T1000 (cell line): ENCODE results near the gene FOS.
"Not testable (repeated sequence)": the region's sequence is repeated elsewhere in the genome, so short reads cannot be mapped to it uniquely, and the experiment has no call there.

Experiments used
- DNase-seq: peaks from one replicate; lab custom pipeline; 2025; ENCODE audit warnings: mixed read lengths; lab: John Stamatoyannopoulos, UW

The FOS gene

GRCh38 chr14:75277008-75277814 lies 1.4 kb upstream of the FOS start:
- peak; percentile 77 for DNase-seq

DNA sequence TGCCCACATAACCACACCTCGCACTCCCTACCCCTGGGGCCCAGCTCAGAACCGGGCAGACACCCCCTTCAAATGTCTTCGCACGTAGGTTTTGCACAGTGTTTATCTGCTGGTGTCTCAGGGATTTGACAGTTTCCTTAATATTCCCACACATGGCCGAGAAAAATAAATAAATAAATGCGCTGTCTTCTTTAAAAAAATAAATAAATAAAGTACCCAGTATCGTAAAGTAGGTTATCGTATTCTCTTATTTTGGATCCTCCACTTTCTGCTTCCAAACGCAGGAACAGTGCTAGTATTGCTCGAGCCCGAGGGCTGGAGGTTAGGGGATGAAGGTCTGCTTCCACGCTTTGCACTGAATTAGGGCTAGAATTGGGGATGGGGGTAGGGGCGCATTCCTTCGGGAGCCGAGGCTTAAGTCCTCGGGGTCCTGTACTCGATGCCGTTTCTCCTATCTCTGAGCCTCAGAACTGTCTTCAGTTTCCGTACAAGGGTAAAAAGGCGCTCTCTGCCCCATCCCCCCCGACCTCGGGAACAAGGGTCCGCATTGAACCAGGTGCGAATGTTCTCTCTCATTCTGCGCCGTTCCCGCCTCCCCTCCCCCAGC lies 710 bp upstream of the FOS start:
- DNase-seq, result no peak

DNA sequence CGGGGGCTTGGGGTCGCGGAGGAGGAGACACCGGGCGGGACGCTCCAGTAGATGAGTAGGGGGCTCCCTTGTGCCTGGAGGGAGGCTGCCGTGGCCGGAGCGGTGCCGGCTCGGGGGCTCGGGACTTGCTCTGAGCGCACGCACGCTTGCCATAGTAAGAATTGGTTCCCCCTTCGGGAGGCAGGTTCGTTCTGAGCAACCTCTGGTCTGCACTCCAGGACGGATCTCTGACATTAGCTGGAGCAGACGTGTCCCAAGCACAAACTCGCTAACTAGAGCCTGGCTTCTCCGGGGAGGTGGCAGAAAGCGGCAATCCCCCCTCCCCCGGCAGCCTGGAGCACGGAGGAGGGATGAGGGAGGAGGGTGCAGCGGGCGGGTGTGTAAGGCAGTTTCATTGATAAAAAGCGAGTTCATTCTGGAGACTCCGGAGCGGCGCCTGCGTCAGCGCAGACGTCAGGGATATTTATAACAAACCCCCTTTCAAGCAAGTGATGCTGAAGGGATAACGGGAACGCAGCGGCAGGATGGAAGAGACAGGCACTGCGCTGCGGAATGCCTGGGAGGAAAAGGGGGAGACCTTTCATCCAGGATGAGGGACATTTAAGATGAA lies 630 bp downstream of the FOS start:
- DNase-seq, result peak; percentile 43

DNA sequence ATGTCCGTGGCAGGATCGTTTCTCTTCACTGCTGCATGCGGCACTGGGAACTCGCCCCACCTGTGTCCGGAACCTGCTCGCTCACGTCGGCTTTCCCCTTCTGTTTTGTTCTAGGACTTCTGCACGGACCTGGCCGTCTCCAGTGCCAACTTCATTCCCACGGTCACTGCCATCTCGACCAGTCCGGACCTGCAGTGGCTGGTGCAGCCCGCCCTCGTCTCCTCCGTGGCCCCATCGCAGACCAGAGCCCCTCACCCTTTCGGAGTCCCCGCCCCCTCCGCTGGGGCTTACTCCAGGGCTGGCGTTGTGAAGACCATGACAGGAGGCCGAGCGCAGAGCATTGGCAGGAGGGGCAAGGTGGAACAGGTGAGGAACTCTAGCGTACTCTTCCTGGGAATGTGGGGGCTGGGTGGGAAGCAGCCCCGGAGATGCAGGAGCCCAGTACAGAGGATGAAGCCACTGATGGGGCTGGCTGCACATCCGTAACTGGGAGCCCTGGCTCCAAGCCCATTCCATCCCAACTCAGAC lies 1.2 kb downstream of the FOS start:
- no peak for DNase-seq

DNA sequence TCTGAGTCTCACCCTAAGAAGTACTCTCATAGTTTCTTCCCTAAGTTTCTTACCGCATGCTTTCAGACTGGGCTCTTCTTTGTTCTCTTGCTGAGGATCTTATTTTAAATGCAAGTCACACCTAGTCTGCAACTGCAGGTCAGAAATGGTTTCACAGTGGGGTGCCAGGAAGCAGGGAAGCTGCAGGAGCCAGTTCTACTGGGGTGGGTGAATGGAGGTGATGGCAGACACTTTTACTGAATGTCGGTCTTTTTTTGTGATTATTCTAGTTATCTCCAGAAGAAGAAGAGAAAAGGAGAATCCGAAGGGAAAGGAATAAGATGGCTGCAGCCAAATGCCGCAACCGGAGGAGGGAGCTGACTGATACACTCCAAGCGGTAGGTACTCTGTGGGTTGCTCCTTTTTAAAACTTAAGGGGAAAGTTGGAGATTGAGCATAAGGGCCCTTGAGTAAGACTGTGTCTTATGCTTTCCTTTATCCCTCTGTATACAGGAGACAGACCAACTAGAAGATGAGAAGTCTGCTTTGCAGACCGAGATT lies 1.7 kb downstream of the FOS start:
- DNase-seq, result no peak

- no peak for DNase-seq
These were observed 2.4 kb downstream of the FOS start for GRCh38 chr14:75280831-75281653.

- DNase-seq, result no peak
These were observed 3.0 kb downstream of the FOS start for GRCh38 chr14:75281654-75282019.

DNA sequence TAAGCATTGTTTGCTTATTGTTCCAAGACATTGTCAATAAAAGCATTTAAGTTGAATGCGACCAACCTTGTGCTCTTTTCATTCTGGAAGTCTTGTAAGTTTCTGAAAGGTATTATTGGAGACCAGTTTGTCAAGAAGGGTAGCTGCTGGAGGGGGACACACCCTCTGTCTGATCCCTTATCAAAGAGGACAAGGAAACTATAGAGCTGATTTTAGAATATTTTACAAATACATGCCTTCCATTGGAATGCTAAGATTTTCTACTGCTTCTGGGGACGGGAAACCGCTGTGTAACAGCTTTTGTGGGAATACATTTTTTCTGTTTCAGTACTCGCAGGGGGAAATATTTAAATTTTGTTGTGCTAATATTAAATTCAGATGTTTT lies 3.5 kb downstream of the FOS start:
- DNase-seq, result no peak

DNA sequence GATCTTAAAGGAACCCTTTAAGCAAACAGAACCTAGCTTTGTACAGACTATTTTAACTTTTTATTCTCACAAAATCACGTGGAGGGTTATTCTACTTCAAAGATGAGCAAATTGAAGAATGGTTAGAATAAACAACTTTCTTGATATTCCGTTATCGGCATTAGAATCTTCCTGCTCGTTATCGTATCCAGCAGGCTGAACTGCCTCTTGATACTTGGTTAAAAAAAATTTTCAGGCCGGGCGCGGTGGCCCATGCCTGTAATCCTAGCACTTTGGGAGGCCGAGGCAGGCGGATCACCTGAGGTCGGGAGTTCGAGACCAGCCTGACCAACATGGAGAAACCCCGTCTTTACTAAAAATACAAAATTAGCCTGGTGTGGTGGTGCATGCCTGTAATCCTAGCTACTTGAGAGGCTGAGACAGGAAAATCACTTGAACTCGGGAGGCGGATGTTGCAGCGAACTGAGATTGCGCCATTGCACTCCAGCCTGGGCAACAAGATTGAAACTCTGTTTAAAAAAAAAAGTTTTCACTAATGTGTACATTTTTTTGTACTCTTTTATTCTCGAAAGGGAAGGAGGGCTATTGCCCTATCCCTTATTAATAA lies 4.0 kb downstream of the FOS start:
- DNase-seq, result not testable (repeated sequence)

- DNase-seq, result no peak
These were observed 4.7 kb downstream of the FOS start for GRCh38 chr14:75283162-75283832.

DNA sequence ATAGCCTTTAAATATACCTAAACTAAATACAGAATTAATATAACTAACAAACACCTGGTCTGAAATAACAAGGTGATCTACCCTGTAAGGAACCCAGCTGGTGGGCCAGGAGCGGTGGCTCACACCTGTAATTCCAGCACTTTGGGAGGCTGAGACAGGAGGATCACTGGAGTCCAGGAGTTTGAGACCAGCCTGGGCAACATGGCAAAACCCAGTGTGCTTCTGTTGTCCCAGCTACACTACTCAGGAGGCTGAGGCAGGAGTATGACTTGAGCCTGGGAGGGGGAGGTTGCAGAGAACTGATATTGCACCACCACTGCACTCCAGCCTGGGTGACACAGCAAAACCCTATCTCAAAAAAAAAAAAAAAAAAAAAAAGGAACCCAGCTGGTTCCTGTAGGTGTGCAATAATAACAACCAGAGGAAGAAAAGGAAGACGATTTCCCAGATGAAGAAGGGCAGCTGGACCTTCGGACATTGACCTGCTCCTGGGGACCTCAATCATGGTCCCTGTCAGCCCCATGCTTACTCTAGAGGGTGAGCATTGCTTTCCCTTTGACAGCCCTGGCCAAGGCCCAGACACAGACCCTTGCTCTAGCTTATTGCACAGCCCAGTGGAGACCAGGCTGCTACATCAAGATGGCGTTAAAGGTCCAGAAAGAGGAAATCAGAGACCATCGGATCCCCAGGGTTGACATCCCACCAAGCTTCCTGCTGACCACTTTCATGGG lies 5.4 kb downstream of the FOS start:
- no peak for DNase-seq

DNA sequence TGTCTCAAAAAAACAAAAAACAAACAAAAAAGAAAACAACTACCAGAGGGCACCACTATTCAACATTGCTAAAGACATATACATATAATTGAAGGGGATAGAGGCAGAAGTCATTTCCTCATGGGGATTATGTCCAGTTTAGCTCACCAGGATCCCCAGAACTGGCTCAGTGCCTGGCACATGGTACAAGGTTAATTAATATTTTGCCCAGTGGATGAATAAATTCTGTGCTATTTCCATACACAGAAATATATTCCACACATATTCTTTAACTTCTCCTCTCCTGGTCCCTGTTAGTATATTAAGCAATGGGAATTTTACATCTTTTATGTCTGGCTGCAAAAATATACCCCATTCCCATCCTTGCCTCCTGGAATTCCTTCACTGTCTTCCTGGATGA lies 6.7 kb downstream of the FOS start:
- DNase-seq, result no peak

DNA sequence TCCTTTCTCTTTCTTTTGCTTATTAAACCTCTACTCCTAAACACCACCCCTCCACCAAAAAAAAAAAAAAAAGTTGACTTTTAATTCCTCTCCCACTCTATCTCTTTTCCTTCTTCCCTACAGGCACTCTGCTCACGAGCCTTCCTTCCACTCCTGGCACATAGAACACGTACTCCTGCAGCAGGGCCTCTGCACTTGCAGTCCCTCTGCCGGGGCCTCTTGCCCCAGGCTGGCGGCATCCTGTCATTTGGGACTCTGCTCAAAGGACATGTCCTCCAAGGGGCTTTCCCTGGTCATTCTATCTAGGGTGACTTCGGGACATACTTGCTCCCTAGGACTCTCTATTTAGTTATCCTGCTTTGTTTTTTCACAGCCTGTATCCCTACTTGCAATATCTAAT lies 7.7 kb downstream of the FOS start:
- no peak for DNase-seq

- no peak for DNase-seq
These were observed 11.3 kb downstream of the FOS start for GRCh38 chr14:75289840-75290388.

DNA sequence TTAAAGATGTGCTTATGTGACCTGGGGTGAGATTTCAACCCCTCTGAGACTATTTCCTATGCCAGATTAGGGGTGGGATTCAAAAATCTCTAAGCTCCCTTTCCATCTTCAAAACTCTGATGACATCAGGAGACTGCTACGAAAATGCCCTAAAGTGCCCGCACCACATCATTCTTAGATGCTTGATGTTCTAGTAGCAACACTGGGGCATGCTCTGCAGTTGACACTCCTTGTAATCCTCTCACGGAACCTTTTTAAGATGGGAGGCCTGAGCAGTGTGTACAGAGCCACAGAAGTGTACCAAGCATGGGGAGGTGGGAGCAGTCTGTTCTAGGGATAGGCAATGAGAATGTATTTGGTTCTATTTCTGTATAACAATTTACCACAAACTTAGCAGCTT lies 12.2 kb downstream of the FOS start:
- DNase-seq, result no peak

GRCh38 chr14:75291331-75291730 lies 12.7 kb downstream of the FOS start:
- DNase-seq, result no peak

DNA sequence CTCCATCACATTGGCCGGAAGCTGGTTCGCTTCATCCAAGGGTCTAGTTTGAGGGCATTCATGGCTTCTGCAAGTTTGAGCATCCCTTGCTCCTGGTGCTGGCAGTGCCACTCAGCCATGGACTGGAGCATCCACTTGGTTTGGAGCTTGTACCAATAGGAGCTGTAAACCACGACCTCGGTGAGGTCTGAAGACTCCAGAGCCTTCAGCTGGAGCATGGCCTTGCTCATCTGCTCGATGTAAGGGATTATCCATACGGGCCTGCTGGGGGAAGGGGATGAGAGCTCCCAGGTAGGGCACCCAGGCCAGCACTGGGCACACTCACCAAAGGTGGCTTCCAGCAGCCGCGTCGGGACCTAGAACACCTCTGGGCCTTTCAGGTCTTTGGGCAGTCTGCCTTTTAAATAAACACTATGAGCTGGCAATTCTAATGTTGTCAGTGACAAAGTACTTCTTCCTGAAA lies 13.5 kb downstream of the FOS start:
- no peak for DNase-seq

DNA sequence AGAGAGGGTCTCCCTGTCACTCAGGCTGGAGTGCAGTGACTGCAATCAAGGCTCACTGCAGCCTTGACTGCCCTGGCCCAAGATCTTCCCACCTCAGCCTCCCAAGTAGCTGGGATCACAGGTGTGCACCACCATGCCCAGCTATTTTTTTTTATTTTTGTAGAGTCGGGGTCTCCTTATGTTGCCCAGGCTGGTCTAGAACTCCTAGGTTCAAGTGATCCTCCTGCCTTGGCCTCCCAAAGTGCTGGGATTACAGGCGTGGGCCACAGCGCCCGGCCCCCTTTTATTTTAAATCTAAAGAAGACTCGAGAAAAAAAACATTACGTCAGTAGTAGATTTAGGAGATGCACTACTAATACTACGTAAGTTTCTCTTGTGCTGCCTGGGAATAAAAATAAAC lies 14.3 kb downstream of the FOS start:
- DNase-seq, result no peak

DNA sequence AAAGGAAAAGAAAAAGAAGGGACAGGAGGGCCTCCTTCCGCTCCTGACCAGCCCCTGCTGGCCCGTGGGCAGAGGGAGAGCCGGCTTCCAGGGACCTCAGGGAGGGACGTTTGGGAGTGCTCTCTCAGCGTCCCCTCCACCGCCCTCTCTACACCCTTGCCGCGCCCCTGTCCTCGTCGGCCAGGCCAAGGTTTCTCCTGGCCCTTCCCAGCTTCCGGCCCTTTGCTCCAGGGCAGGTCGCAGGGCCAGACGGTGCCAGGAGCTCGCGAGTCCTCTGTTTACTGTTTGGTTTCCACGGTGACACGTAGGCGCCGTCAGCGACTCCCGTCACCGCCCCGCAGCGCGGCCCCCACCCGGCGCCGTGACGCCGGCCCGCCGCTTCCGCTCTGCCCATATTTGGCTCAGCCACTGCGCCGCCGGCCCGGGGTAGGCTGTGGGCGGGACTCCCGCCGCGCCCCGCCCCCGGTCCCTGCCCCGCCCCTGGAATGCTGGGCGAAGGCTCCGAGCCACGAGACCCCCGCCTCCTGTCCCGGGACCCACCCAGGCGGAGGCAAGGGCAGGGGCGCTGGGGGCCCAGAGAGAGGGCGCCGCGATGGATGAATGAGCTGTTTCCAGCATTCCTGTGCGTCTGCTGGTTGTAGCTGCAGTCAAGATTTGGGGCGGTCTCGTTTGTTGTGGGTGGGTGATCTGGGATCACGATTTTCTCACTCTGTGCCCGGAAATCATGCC lies 15.5 kb downstream of the FOS start:
- peak; percentile 94 for DNase-seq
